HEK293 (cell line): ENCODE results near the gene SSH3.

ENCODE experiments used
- CTCF ChIA-PET: fragments of 350-600 bp; formaldehyde crosslinking; extraction: SDS; loops from one replicate; lab custom pipeline; 2021; ENCODE audit warnings: antibody characterized with exemption; lab: Yijun Ruan, JAX
- POLR2A ChIA-PET: fragments of 300-600 bp; formaldehyde crosslinking; extraction: SDS; loops from one replicate; lab custom pipeline; 2020; ENCODE audit warnings: antibody characterized with exemption, inconsistent platforms; lab: Yijun Ruan, JAX
- H3K27ac ChIP-seq: fragments of 200-500 bp; sonication (Bioruptor generic); 2 replicates; pipeline ENCODE4 v1.5.1; 2014; ENCODE audit warnings: low read depth, low read length, control low read depth, inconsistent platforms; ENCODE audit errors: extremely low read depth
- H3K36me3 ChIP-seq, 2 experiments: fragments of 200-500 bp in 1 of 2; sonication (Bioruptor generic) in 1 of 2; 1 replicate in 1 of 2; 2 replicates in 1 of 2; pipeline ENCODE4 v1.5.1; 2014 to 2017; ENCODE audit warnings: inconsistent platforms in 2 of 2, low read length in 2 of 2; ENCODE audit not compliant: control insufficient read depth in 2 of 2, insufficient read depth in 1 of 2
- H3K4me1 ChIP-seq: fragments of 200-500 bp; sonication (Bioruptor generic); 2 replicates; pipeline ENCODE4 v1.5.1; 2014; ENCODE audit warnings: mild to moderate bottlenecking, low read length, inconsistent platforms; ENCODE audit not compliant: control insufficient read depth, insufficient read depth
- H3K4me3 ChIP-seq: 2 replicates; pipeline ENCODE4 v1.5.1; 2011; ENCODE audit warnings: low read depth, mild to moderate bottlenecking, control low read depth, low read length, moderate library complexity
- H3K9me3 ChIP-seq: fragments of 200-500 bp; sonication (Bioruptor generic); 2 replicates; pipeline ENCODE4 v1.5.1; 2014; ENCODE audit warnings: low read depth, low read length, inconsistent platforms; ENCODE audit not compliant: control insufficient read depth, insufficient read depth
- GLIS1 ChIP-seq: fragments of 450-650 bp; formaldehyde crosslinking; IDR thresholded peaks from 2 replicates; pipeline ENCODE4 v1.5.1; 2016; ENCODE audit warnings: missing biosample characterization, missing genetic modification characterization
- MEIS1 ChIP-seq: sonication (generic); formaldehyde crosslinking; IDR thresholded peaks from 2 replicates; pipeline ENCODE4 v1.8.1; 2022; ENCODE audit warnings: missing genetic modification reagents, mild to moderate bottlenecking, borderline replicate concordance
- PRDM1 ChIP-seq: fragments of 450-650 bp; formaldehyde crosslinking; IDR thresholded peaks from 2 replicates; pipeline ENCODE4; 2016; ENCODE audit warnings: missing biosample characterization, missing genetic modification characterization
- SP2 ChIP-seq: fragments of 450-650 bp; formaldehyde crosslinking; IDR thresholded peaks from 2 replicates; pipeline ENCODE4 v1.5.1; 2016; ENCODE audit warnings: missing biosample characterization, missing genetic modification characterization
- ZBTB17 ChIP-seq: fragments of 450-650 bp; formaldehyde crosslinking; IDR thresholded peaks from 2 replicates; pipeline ENCODE4 v1.5.1; 2016; ENCODE audit warnings: missing biosample characterization, missing genetic modification characterization
- ZBTB26 ChIP-seq: fragments of 450-650 bp; formaldehyde crosslinking; optimal IDR thresholded peaks from 2 replicates; pipeline ENCODE3; 2016; ENCODE audit warnings: missing biosample characterization, mild to moderate bottlenecking, missing genetic modification characterization
- ZBTB48 ChIP-seq: fragments of 450-650 bp; formaldehyde crosslinking; IDR thresholded peaks from 2 replicates; pipeline ENCODE4 v1.5.1; 2016; ENCODE audit warnings: missing biosample characterization, missing genetic modification characterization
- ZIC2 ChIP-seq: fragments of 450-650 bp; formaldehyde crosslinking; IDR thresholded peaks from 2 replicates; pipeline ENCODE4 v1.5.1; 2016; ENCODE audit warnings: missing biosample characterization, missing genetic modification characterization
- ZNF10 ChIP-seq: fragments of 450-650 bp; formaldehyde crosslinking; IDR thresholded peaks from 2 replicates; pipeline ENCODE4 v1.5.1; 2017; ENCODE audit warnings: missing biosample characterization, missing genetic modification characterization
- ZNF292 ChIP-seq: fragments of 450-650 bp; formaldehyde crosslinking; IDR thresholded peaks from 2 replicates; pipeline ENCODE4 v1.5.1; 2016; ENCODE audit warnings: low read depth, missing biosample characterization, missing genetic modification characterization, borderline replicate concordance
- ZNF341 ChIP-seq: fragments of 450-650 bp; formaldehyde crosslinking; IDR thresholded peaks from 2 replicates; pipeline ENCODE4; 2016; ENCODE audit warnings: low read depth, missing biosample characterization, missing genetic modification characterization
- ZNF426 ChIP-seq: fragments of 450-650 bp; formaldehyde crosslinking; IDR thresholded peaks from 2 replicates; pipeline ENCODE4 v1.5.1; 2017; ENCODE audit warnings: missing biosample characterization, missing genetic modification characterization, mild to moderate bottlenecking, inconsistent platforms, moderate library complexity
- ZNF48 ChIP-seq: fragments of 450-650 bp; formaldehyde crosslinking; IDR thresholded peaks from 2 replicates; pipeline ENCODE4 v1.5.1; 2016; ENCODE audit warnings: missing biosample characterization, missing genetic modification characterization
- ZNF530 ChIP-seq: fragments of 450-650 bp; formaldehyde crosslinking; IDR thresholded peaks from 2 replicates; pipeline ENCODE4 v1.5.1; 2016; ENCODE audit warnings: low read depth, missing biosample characterization, missing genetic modification characterization
- ZNF585B ChIP-seq: fragments of 450-650 bp; formaldehyde crosslinking; IDR thresholded peaks from 2 replicates; pipeline ENCODE4 v1.5.1; 2016; ENCODE audit warnings: missing biosample characterization, missing genetic modification characterization
- ZNF645 ChIP-seq: fragments of 450-650 bp; formaldehyde crosslinking; IDR thresholded peaks from 2 replicates; pipeline ENCODE4; 2016; ENCODE audit warnings: missing biosample characterization, missing genetic modification characterization
- ZSCAN23 ChIP-seq: fragments of 450-650 bp; formaldehyde crosslinking; IDR thresholded peaks from 2 replicates; pipeline ENCODE4 v1.5.1; 2016; ENCODE audit warnings: missing biosample characterization, missing genetic modification characterization
- ZSCAN4 ChIP-seq: fragments of 450-650 bp; formaldehyde crosslinking; IDR thresholded peaks from 2 replicates; pipeline ENCODE4 v1.5.1; 2017; ENCODE audit warnings: missing biosample characterization, missing genetic modification characterization

Gene SSH3

GRCh38 chr11:67268962-67269268, 34.4 kb upstream of the SSH3 start (continued):
- TF ChIP-seq ZNF530 (tag by site-specific recombination), result no peak
- TF ChIP-seq ZNF426 (tag by site-specific recombination), result no peak
- no peak for TF ChIP-seq ZNF292 (tag by site-specific recombination)
- no peak for TF ChIP-seq ZSCAN23 (tag by site-specific recombination)

GRCh38 chr11:67269401-67270255, 33.7 kb upstream of the SSH3 start:
- H3K27ac ChIP-seq, result no peak overlapping the region
- CTCF ChIA-PET, result interaction anchor here (0.5 to 0.9 kb wide), 5 partner anchors 8 to 215 kb away, joined by 3 to 6 read pairs (median 4); no protein-coding TSS in a partner anchor
- H3K4me3 ChIP-seq, result no peak overlapping the region
- H3K9me3 ChIP-seq, result no peaks in the 10 kb centered on the region
- POLR2A ChIA-PET, result interaction anchor here (0.6 kb wide), 1 partner anchor 75 kb away, joined by 3 read pairs; no protein-coding TSS in a partner anchor
- TF ChIP-seq ZBTB26 (tag by site-specific recombination) (no peak), ZNF48 (tag by site-specific recombination) (no peak), ZNF10 (tag by site-specific recombination) (peak; percentile 3; the same call in 1 of the 2 replicates), MEIS1 (CRISPR knock-in tag) (no peak), ZSCAN4 (no peak), ZNF645 (tag by site-specific recombination) (no peak)
- H3K4me1 ChIP-seq, result no peaks in the 10 kb centered on the region
- peaks cover 0 to 53% of the 10 kb centered on the region in 2 experiments; a peak in 1 of 3 replicates for H3K36me3 ChIP-seq

- Histone ChIP-seq H3K9me3 (no peaks in the 10 kb centered on the region), H3K4me3 (no peak overlapping the region), H3K36me3 (peaks cover 0 to 60% of the 10 kb centered on the region in 2 experiments; a peak in 1 of 3 replicates), H3K4me1 (no peaks in the 10 kb centered on the region), H3K27ac (no peak overlapping the region; the same call in 1 of the 2 replicates)
- TF ChIP-seq PRDM1 (tag by site-specific recombination) (peak; percentile 69), ZNF341 (tag by site-specific recombination) (peak; percentile 87), SP2 (peak; percentile 14; the same call in 1 of the 2 replicates), ZBTB48 (tag by site-specific recombination) (no peak), ZIC2 (tag by site-specific recombination) (peak; percentile 36), ZBTB17 (tag by site-specific recombination) (peak; percentile 71), GLIS1 (tag by site-specific recombination) (peak; percentile 18; the same call in 1 of the 2 replicates), ZNF585B (tag by site-specific recombination) (no peak)
- POLR2A ChIA-PET, result interaction anchor here (1.2 kb wide), 1 partner anchor 19 kb away, joined by 3 read pairs; the partner anchor contains the start of gene ANKRD13D
- CTCF ChIA-PET, result interaction anchor here (0.5 to 1.2 kb wide), 7 partner anchors 9 to 285 kb away, joined by 3 to 5 read pairs (median 4); partner anchors contain the start of gene ANKRD13D
Measured at GRCh38 chr11:67270256-67271204, 32.8 kb upstream of the SSH3 start.
